GM18505 (cell line): ENCODE results near the gene RASSF5.

Source experiments
- ATAC-seq: cut with Tn5 transposase; IDR thresholded peaks from one replicate; pipeline ENCODE4 v1.9.1; 2021; ENCODE audit not compliant: unreplicated experiment
- POLR2A ChIP-seq: IDR thresholded peaks from 4 replicates; pipeline ENCODE4 v1.6.1; 2011; ENCODE audit warnings: borderline replicate concordance; ENCODE audit not compliant: insufficient read depth, insufficient read length; ENCODE audit errors: extremely low read depth

RASSF5 gene

DNA sequence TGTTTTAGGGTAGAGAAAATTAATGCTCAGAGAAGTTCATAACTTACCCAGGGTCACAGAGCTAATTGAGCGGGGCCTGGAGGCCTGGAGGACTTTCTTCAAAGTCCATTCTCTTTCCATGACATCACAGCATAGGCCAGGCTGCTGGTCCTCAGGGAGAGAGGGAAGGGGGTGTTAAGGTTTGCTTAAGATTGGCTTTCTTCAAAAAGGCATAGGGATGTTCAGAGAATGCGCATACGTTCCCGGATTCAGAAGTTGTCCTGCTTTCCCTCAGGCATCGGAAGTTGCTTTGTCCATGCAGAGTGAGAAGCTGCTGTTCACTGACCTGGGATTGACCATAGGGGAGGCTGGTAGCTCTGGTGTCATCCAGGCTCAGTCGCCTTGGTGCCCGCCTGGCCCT is 25.0 kb downstream of the RASSF5 start:
- no peak for ATAC-seq
- no peak for TF ChIP-seq POLR2A

DNA sequence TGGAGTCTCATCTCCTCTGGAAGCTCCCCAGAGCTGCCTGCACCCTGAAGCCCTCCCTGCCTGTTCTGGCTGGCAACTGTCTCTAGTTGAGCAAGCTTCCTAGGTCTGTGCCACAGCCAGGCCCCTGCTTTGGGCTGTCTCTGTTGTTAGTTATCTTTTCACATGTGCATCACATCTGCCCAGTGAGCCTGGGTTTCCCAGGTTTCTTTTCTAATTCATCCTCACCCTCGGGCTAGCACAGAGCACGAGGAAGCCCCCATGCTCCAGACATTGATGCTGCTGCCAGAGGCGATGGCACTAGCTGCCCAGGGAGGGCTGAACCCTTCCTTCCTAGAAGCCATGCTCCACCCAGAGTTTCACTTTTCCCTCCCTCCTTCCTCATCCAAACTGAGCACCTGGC is 27.2 kb downstream of the RASSF5 start:
- TF ChIP-seq POLR2A, result no peak
- no peak for ATAC-seq

DNA sequence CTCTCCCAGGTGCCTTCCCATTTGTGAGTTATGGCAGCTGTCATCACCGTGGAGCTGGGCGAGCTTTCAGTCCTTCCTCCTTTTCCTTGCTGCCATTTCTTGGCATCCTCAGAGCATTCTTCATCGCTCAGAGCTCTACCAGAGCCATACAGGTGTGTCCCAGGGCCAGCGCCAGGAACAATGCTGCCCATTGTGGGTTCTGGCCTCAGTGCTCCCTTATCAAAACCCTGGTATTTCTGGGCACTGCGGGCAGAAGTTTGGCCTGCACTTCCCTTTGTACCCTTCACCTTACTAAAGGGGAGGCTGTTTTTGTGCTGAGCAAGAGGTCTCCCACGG is 28.5 kb downstream of the RASSF5 start:
- ATAC-seq, result no peak
- no peak for TF ChIP-seq POLR2A

- no peak for ATAC-seq
- no peak for TF ChIP-seq POLR2A
Measured at GRCh38 chr1:206537141-206537540, 29.8 kb downstream of the RASSF5 start.

DNA sequence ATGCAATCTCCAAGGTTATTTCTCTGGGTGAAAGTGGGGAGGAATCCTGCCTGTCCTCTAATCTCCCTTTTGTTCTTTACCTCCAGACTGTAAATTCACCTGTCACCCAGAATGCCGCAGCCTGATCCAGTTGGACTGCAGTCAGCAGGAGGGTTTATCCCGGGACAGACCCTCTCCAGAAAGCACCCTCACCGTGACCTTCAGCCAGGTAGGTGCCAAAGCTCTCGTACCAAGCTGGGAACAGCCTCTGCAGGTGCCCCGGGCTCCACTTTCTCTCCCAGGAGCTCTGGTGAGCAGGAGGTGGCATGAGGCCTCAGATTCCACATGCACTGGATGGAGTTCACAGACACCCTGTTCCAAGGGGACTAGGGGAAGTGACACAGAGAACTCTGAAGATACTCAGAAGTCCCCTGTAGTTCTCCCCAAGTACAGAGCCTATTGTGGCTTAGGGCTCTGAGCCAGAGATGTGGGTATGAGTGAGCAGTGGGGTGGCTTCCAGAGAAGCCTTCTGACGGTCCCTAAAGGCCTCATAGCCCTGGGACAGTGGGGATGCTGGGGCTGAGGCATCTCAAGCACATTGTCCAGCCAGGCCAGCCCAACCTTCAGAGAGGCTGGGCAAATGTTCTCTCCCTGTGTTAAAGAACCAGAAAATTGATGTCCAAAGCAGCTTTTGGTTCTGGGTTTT is 30.9 kb downstream of the RASSF5 start:
- ATAC-seq, result no peak
- TF ChIP-seq POLR2A, result no peak

DNA sequence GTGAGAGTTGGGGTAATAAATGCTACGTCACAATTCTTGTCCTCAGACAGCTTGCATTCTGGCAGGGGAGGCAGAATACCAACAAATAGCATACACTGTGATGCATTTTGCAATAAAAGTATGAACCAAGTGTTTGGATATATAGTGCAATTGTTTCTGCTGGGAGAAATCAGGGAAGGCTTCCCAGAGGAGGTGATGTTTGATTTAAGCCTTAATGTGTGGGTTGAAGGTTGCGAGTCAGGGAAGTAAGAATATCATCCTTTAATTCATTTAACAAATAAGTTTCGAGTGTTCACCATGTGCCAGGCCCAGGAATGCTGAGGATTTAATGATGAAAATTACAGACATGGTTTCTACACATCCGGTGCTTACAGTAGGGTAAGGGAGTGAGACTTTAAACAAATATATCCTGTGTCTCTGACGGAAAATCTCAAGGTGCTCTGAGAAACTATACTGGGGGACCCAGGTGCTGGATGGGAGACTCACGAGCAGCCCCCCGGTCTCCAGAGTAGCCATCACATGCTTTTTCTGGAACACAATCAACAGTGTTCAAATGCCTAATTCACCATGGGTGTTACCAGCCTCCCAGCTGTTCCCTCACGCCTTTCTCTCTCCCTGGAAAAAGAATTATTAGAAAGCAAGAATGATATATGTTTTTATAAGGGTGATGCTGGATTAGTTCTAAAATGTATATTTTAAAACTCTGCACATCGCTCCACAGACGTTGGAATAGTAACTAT is 31.7 kb downstream of the RASSF5 start:
- TF ChIP-seq POLR2A, result no peak
- no peak for ATAC-seq

DNA sequence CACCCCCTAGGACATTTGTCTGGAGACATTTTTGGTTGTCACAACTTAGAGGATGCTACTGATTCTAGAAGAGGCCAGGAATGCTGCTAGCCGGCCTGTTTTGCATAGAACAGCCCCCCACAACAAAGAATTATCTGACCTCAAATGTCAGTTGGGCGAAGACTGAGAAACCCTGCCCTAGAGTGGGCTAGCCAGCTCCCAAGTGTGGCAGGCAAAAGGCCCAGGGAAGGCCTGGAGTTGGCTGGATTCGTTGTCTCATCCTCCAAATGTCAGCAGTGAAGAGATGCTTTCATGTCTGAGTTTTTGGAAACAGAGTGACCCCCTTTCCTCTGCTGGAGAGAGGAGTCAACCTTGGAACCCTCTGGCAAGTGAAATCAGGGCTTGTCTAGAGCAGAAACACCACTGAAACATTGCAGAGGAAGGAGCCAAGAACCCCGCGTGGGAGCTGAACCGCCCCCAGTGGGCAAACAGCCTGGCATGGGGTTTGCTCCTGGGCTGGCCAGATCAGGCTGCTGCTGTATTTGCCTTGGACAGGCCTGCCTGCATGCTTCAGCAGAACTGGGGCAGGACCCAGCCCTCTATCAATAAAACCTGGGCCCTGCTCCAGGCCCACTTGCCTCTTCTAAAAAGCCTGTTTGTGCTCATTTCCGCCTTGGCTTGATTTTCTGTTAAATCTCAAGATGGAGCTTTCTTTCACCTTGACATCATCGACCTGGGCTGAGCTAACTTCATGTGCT is 32.9 kb downstream of the RASSF5 start:
- ATAC-seq, result no peak

DNA sequence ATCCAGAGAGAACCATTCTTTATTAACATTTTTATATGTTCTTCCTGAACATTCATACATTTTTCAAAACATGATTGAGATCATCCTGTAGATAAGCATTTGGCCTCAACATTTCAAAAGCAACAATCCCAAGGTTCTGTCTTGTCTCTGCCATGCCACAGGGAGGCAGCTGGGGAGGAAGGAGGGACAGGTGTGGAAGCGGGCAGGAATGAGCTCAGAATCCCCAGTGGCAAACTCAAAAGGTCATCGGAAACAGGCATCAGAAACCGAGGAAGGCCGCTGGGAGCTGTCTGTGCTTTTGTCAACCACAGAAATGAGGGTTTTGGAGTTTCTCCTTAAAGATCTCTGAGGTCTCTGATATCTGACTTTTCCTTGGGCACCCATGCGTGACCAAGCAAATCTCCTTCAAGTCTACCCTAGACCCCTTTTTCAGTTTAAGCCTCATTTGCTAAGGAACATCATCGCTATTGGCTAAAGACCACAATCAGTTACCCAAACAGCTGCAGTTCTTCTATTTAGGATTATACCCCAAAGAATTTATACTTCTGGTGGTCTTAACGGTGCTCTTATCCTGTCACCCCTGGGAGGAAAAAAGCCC is 34.0 kb downstream of the RASSF5 start:
- no peak for ATAC-seq
- TF ChIP-seq POLR2A, result no peak

More for the DNA sequence above, 32.9 kb downstream of the RASSF5 start:
- TF ChIP-seq POLR2A, result no peak

GRCh38 chr1:206544562-206545257 is 37.4 kb downstream of the RASSF5 start:
- TF ChIP-seq POLR2A, result no peak
- no peak for ATAC-seq

DNA sequence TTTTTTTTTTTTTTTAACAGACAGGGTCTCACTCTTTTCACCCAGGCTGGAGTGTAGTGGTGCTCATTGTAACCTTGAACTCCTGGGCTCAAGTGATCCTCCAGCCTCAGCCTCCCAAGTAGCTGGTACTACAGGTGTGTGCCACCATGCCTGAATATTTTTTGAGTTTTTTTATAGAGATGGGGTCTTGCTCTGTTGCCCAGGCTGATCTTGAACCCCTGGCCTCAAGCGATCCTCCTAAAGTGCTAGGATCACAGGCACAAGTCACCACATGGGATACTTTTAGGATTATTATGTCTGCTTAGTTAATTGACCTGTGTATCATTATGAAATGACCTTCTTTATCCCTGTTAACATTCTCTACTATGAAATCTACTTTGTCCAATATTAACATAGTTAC is 38.0 kb downstream of the RASSF5 start:
- TF ChIP-seq POLR2A, result no peak
- no peak for ATAC-seq

GRCh38 chr1:206547104-206547503 is 39.8 kb downstream of the RASSF5 start:
- no peak for ATAC-seq
- TF ChIP-seq POLR2A, result no peak

- TF ChIP-seq POLR2A, result no peak
- no peak for ATAC-seq
Measured at GRCh38 chr1:206550446-206550845, 43.1 kb downstream of the RASSF5 start.

- ATAC-seq, result no peak
- TF ChIP-seq POLR2A, result no peak
Measured at GRCh38 chr1:206551296-206551985, 44.1 kb downstream of the RASSF5 start.

DNA sequence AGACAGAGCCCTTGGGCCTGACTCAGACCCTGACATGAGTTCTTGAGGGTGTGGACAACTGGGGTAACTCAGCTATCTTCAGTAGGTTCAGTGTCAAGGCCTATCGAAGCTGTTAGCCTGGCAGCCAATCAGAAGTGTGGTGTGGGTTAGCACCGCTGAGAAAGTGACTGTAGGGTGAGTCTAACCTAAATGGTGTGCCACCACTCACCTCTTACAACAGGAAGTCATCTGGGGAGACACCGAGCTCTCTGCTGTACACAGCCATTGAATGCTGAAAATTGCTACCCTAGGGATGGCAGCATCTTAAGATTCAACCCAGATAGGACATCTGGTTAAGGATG is 44.6 kb downstream of the RASSF5 start:
- ATAC-seq, result no peak
- no peak for TF ChIP-seq POLR2A
